DOHH2 (cell line): ENCODE results near the gene F11R.
"Not testable (repeated sequence)": the region's sequence is repeated elsewhere in the genome, so short reads cannot be mapped to it uniquely, and the experiment has no call there.

Experiments
- EZH2phosphoT487 ChIP-seq: fragments of 200-600 bp; sonication (generic); IDR thresholded peaks from 2 replicates; pipeline ENCODE4 v1.6.1; 2017; ENCODE audit warnings: borderline replicate concordance, mild to moderate bottlenecking, antibody characterized with exemption, low read length, moderate library complexity, mixed read lengths
- TF ChIP-seq, protein P1 (sequence below): fragments of 200-600 bp; sonication (generic); IDR thresholded peaks from one replicate; pipeline ENCODE4 v1.5.1; 2014; ENCODE audit warnings: antibody characterized with exemption, mild to moderate bottlenecking, low read depth, low read length; ENCODE audit not compliant: poor library complexity, severe bottlenecking

- TF ChIP-seq EZH2phosphoT487, result not testable (repeated sequence)
- TF ChIP-seq, protein P1, sequence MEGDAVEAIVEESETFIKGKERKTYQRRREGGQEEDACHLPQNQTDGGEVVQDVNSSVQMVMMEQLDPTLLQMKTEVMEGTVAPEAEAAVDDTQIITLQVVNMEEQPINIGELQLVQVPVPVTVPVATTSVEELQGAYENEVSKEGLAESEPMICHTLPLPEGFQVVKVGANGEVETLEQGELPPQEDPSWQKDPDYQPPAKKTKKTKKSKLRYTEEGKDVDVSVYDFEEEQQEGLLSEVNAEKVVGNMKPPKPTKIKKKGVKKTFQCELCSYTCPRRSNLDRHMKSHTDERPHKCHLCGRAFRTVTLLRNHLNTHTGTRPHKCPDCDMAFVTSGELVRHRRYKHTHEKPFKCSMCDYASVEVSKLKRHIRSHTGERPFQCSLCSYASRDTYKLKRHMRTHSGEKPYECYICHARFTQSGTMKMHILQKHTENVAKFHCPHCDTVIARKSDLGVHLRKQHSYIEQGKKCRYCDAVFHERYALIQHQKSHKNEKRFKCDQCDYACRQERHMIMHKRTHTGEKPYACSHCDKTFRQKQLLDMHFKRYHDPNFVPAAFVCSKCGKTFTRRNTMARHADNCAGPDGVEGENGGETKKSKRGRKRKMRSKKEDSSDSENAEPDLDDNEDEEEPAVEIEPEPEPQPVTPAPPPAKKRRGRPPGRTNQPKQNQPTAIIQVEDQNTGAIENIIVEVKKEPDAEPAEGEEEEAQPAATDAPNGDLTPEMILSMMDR, result not testable (repeated sequence)
Observed at GRCh38 chr1:161022432-161022831, 1.5 kb upstream of the F11R start.
